ENCODE data around the gene CSH2.
"Not testable (repeated sequence)": the region's sequence is repeated elsewhere in the genome, so short reads cannot be mapped to it uniquely, and the experiment has no call there.

Gene CSH2

DNA sequence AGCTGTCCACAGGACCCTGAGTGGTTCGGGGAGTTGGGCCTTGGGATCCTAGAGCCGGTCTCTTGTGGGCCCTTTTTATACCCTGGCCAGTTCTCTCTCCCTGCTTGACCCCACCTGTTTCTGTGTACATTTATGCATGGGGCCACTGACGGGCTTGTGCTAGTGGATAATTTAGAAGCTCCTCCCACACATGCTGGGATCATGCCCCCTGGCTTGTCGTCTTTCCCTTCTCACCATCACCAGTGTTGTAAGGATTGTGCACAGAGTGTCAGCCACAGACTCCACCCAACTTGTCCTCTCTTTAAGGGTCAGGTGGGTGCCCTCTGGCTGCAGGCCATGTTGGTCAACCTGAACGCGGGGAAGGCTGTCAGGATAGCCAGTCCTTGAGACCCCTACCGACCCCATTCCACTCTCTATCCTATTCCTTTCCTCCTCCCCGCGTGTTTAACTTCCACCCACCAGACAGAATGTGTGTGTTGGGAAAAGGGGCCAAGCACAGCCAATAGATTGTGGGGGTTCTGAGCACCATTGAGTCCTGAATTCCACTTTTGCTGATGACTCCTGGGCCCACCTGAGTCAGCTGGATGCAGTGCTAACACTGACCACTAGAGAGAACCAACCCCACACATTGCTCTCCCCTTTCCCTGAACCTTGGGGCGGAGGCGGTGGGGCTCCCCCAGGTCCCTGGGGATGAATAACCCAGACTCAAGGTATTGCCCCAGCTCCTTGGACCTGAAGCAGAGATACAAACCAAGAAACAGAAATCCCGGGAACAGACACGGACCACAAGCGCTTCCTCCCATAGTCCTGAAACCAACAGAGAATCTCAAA, 23.3 kb upstream of the CSH2 start, which contains the start of gene CSH1:
CSH1 (minus strand) TSS at position 51 of the 831 bp plus-strand sequence. CDS start 63 bp downstream, outside the sequence.
- DNase-seq, result not testable (repeated sequence)

DNA sequence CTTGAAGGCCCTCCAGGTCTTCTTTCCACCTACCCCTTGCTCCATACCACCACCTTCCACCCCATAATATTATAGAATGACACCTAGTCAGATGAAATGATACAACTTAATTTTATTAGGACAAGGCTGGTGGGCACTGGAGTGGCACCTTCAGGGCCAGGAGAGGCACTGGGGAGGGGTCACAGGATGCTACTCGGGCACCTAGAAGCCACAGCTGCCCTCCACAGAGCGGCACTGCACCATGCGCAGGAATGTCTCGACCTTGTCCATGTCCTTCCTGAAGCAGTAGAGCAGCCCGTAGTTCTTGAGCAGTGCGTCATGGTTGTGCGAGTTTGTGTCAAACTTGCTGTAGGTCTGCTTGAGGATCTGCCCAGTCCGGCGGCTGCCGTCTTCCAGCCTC, 21.3 kb upstream of the CSH2 start:
- DNase-seq, result not testable (repeated sequence)

DNA sequence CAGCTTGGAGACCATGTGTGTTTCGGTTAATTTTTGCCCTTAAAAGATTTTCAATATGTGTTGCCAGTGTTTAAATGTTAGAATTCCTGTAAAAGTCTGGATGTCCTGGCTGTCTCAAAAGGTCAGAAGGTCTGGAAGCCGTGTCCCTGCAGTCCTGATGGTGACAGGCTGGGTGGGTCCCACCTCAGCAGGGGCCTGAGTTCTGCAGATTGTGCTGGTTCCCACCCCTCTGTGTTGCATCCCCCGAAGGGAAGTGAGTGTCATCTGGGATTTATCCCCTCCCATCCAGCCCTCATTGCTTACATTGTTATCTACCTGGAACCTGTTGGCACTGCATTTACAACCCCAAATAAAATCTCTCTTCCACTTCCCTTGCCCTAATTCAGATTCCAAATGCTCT, 20.5 kb upstream of the CSH2 start:
- not testable (repeated sequence) for DNase-seq

DNA sequence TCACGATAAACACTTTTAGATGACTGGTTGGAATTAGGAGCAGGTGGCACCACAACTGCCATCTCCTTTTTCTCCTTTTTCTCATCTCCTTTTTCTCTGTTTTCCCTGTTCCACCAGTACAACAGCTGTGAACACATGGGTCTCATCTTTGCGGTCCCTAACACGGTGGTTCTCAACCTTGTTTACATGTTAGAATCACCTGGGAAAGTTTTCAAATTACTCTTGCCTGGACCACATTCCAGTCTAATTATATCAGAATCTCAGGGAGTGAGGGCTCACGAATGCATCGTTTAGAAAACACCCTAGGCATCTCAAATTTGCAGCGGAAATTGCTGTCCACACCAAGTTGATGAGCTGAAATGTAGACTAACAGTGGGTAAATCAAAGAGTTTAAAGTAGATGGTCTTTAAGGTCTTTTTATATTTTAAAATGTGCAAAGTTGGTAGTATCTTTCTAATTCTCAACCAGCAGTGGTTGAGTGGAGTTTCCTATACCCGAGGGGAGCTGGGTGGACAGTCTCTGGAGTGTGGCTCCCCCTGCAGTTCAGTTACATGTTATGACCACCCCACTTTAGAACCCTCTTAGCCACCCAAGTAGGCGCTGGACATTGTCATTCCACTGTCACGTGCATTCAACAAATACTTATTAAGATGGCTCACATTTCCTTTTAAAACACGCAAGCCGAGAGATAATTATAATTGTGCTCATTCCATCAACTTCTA, 19.0 kb upstream of the CSH2 start:
- not testable (repeated sequence) for DNase-seq

DNA sequence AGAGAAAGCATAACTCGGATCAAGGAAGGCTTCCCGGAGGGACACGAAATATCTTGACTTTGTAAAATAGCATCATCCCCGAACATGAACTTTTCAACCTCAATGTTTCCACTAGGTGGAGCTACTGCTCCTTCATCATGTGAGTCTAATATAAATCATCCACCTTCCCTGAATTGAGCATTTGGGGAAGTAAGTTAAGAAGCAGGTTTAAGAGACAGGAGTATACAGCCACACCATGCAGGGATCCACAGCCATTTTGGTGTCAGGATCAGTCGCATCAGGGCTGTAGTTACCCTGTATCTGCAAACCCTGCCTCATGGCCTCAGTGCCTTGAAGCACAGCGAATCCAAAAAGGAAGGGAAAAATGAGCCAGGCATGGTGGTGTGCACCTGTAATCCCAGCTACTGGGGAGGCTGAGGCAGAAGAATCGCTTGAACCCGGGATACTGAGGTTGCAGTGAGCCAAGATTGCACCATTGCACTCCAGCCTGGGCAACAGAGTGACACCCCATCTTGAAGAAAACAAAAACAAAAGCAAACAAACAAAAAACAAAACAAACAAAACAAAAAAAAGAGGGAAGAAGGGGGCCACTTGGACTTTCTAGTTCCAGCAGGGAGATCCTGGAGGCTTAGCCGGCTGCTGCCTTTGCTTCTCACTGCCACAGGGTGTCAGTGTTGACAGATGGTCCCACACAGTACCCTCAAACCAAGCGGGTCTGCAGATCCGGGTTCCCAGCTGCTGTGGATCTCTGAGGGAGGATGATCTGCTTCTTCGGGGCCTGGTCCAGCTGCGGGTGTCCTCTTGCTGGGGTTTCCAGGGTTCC, 15.8 kb upstream of the CSH2 start:
- DNase-seq, result not testable (repeated sequence)

DNA sequence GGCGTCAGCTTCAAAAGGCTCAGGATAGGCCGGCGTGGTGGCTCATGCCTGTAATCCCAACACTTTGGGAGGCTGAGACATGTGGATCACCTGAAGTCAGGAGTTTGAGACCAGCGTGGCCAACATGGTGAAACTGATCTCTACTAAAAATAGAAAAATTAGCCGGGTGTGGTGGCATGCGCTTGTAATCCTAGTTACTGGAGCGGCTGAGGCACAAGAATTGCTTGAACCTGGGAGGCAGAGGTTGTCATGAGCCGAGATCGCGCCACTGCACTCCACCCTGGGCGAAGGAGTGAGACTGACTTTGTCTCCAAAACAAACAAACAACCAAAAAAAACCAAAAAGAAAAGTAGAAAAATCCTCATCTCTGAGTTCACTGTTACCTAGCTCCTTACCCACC, 11.6 kb upstream of the CSH2 start:
- not testable (repeated sequence) for DNase-seq

DNA sequence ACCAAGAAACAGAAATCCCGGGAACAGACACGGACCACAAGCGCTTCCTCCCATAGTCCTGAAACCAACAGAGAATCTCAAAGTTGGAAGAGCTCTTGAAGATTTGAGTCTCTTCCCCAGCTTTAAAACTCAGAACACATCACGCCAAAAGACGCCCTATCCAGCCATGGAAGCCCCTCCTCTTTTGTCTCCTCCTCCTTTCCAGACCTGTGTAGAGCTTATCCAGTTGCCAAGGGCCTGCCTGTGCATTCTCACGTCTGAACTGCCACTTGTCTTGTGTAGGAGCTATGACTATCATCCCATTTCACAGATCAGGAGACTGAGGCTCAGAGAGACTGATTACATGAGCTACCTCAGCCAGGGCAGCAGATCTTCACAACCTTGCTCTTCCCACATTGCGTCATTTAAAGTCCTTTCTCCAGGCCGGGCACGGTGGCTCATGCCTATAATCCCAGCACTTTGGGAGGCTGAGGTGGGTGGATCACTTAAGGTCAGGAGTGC, 9.2 kb upstream of the CSH2 start:
- DNase-seq, result not testable (repeated sequence)

DNA sequence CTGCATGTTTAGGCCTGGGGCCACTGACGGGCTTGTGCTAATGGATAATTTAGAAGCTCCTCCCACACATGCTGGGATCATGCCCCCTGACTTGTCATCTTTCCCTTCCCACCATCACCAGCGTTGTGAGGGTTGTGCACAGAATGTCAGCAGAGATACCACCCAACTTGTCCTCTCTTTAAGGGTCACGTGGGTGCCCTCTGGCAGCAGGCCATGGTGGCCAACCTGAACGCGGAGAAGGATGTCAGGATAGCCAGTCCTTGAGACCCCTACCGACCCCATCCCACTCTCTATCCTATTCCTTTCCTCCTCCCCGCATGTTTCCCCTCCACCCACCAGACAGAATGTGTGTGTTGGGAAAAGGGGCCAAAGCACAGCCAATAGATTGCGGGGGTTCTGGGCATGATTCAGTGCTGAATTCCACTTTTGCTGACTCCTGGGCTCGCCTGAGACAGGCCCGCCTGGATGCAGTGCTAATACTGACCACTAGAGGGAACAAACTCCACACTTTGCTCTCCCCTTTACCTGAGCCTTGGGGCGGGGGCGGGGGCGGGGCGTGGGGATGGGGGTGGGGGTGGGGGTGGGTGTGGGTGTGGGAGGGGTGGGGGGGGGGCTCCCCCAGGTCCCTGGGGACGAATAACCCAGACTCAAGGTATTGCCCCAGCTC, 8.6 kb upstream of the CSH2 start, which contains the start of gene GH2:
GH2 (minus strand) TSS at position 10 of the 667 bp plus-strand sequence. CDS start 143 bp downstream, outside the sequence.
- DNase-seq, result no peak

DNA sequence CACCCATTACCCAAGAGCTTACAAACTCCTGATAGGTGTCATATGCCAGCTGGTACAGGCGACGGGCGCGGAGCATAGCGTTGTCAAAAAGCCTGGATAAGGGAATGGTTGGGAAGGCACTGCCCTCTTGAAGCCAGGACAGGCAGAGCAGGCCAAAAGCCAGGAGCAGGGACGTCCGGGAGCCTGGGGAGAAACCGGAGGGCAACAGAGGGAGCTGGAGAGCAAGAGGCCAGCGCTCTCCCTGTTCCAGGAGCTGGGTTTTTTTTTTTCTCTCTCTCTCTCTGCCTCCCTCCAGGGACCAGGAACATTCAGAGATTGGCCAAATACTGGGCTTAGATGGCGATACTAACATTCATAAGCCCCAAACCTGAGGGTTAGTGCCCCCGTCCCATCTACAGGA, 7.9 kb upstream of the CSH2 start:
- not testable (repeated sequence) for DNase-seq

DNA sequence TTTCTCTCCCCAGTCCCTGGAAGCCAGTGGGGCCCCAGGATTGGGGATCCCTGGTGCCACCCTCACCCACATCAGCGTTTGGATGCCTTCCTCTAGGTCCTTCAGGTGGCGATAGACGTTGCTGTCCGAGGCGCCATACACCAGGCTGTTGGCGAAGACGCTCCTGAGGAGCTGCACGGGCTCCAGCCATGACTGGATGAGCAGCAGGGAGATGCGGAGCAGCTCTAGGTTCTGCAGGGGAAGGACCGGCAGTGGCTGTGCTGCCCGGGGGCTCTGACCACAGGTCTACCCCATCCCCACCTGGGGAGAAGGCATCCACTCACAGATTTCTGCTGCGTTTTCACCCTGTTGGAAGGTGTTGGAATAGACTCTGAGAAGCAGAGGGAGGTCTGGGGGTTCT, 7.2 kb upstream of the CSH2 start:
- DNase-seq, result no peak

DNA sequence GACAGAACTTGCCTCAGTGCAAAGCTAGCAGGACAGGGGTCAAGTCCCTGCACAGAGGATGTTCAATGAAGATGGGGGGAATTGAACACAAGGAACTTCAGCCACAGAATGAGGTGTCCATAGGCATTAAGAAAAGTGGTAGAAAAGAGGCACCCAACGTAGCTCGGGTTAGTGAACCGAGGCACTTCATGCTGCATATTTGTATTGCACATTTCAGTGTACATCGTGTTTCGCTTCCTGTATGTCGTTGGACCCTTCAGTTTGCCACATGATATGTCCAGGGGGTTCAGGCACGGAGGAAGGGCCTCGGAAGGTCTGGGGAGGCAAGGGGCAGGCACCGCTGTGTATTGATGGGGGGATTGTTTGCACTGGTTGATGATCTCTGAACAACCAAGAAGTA, 4.9 kb upstream of the CSH2 start:
- not testable (repeated sequence) for DNase-seq

DNA sequence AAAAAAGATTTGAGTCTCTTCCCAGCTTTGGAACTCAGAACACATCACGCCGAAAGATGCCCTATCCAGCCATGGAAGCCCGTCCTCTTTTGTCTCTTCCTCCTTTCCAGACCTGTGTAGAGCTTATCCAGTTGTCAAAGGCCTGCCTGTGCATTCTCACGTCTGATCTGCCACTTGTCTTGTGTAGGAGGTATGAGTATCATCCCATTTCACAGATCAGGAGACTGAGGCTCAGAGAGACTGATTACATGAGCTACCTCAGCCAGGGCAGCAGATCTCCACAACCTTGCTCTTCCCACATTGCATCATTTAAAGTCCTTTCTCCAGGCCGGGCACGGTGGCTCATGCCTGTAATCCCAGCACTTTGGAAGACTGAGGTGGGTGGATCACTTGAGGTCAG, 1.2 kb upstream of the CSH2 start:
- not testable (repeated sequence) for DNase-seq

DNA sequence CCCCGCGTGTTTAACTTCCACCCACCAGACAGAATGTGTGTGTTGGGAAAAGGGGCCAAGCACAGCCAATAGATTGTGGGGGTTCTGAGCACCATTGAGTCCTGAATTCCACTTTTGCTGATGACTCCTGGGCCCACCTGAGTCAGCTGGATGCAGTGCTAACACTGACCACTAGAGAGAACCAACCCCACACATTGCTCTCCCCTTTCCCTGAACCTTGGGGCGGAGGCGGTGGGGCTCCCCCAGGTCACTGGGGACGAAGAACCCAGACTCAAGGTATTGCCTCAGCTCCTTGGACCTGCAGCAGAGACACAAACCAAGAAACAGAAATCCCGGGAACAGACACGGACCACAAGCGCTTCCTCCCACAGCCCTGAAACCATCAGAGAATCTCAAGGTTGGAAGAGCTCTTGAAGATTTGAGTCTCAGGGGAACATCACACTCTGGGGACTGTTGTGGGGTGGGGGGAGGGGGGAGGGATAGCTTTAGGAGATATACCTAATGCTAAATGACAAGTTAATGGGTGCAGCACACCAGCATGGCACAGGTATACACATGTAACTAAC, 667 bp upstream of the CSH2 start:
- DNase-seq, result not testable (repeated sequence)

DNA sequence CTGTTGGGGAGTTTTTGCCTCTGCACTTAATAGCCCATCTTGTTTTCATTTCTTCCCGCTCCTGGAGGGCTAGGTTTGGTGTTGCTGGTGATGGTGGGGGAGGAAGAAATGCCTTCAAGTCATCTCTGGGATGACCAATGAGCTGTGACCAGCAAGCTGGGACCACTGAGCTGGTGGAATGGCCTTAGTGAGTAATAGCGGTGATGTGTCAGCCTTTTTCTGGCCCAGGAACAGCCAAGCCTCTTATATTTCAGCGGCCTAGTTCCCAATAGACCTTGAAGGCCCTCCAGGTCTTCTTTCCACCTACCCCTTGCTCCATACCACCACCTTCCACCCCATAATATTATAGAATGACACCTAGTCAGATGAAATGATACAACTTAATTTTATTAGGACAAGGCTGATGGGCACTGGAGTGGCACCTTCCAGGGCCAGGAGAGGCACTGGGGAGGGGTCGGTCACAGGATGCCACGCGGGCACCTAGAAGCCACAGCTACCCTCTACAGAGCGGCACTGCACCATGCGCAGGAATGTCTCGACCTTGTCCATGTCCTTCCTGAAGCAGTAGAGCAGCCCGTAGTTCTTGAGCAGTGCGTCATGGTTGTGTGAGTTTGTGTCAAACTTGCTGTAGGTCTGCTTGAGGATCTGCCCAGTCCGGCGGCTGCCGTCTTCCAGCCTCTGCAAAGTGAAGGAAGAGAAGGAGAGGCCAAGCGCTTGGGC, 1.7 kb downstream of the CSH2 start:
- not testable (repeated sequence) for DNase-seq

DNA sequence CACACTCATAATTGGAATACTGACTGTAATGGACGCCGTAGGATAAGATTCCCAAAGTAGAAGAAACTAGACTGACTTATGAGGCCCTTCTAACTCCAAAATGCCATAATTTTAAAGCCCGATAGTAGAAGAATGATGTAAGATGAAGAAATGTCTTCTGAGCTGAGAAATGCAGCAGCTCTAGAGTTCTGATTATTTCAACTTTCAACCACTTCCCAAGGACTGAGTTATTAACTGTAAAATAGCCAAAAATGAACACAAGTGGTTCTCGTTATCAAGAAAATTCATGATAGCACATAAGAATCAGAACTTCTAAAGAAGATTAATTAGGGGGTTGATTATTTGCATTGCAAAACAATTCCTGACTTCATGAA, 3.2 kb downstream of the CSH2 start:
- not testable (repeated sequence) for DNase-seq

DNA sequence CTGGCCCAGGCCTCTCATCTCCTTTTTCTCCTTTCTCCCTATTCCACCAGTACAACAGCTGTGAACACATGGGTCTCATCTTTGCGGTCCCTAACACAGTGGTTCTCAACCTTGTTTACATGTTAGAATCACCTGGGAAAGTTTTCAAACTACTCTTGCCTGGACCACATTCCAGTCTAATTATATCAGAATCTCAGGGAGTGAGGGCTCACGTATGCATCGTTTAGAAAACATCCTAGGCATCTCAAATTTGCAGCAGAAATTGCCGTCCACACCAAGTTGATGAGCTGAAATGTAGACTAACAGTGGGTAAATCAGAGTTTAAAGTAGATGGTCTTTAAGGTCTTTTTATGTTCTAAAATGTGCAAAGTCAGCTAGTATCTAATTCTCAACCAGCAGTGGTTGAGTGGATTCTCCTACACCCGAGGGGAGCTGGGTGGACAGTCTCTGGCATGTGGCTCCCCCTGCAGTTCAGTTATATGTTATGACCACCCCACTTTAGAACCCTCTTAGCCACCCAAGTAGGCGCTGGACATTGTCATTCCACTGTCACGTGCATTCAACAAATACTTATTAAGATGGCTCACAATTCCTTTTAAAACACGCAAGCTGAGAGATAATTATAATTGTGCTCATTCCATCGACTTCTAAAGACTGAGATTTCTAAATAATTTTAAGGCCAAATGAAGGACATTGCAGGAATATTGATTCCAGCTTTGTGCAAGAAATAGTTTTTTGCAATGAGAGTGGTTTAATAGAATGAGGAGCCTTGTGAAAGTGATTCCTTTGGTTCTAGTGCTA, 3.8 kb downstream of the CSH2 start:
- DNase-seq, result not testable (repeated sequence)

DNA sequence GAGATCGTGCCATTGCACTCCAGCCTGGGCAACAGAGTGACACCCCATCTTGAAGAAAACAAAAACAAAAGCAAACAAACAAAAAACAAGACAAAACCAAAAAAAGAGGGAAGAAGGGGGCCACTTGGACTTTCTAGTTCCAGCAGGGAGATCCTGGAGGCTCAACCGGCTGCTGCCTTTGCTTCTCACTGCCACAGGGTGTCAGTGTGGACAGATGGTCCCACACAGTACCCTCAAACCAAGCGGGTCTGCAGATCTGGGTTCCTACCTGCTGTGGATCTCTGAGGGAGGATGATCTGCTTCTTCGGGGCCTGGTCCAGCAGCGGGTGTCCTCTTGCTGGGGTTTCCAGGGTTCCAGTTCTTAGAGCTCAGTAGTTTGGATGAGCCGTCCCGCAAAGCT, 6.9 kb downstream of the CSH2 start:
- not testable (repeated sequence) for DNase-seq

DNA sequence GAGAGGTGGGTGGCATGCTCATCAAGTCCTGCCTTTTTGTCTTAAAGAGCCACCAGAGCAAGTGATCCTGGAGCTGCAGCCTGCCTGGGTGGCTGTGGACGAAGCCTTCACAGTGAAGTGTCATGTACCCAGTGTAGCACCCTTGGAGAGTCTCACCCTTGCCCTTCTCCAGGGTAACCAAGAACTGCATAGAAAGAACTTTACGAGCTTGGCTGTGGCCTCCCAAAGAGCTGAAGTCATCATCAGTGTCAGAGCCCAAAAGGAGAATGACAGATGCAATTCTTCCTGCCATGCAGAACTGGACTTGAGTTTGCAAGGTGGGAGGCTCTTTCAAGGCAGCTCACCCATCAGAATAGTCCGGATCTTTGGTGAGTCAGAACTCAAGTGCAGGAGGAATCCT, 14.2 kb downstream of the CSH2 start:
- DNase-seq, result no peak

DNA sequence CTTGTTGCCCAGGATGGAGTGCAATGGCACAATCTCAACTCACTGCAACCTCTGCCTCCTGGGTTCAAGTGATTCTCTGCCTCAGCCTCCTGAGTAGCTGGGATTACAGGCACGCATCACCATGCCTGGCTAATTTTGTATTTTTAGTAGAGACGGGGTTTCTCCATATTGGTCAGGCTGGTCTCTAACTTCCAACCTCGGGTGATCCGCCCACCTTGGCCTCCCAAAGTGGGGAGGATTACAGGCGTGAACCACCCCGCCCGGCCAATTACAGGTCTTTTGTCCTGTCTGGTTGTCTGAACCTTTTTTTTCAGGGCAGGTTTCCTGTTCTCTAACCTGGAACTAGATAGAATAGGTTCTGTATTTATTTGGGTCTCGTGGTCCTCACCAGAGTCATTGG, 17.1 kb downstream of the CSH2 start:
- not testable (repeated sequence) for DNase-seq

DNA sequence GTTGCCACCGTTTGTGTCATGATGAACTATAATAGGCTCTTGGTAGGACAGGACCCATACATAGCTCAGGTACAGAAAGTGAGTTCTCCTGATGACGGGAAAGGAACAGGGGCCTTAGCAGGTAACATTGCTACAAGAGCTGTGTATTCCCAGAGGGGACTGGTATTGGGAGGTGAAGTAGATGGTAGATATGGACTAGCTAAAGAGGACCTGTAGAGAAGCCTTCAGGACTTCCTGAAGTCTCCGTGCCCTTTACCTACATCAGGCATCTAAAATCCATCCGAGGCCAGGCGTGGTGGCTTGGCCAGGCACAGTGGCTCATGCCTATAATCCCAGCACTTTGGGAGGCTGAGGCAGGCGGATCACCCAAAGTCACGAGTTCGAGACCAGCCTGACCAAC, 18.3 kb downstream of the CSH2 start:
- no peak for DNase-seq
